Natural killer cell (primary cell): ENCODE measurements around the gene MOV10L1. TPM values are rescaled to one million over a fixed set of nuclear protein-coding genes. Genes with fewer than 3 reads are reported as not detected.

ENCODE experiments used
- ATAC-seq, 3 donors: fragments of 150-1000 bp in 2 of 3; fragments of 200-7000 bp in 1 of 3; cut with Tn5 transposase; 1 replicate in 1 of 3; 2 replicates in 2 of 3; pipeline ENCODE4 v1.10.0; 2021; ENCODE audit warnings: mild to moderate bottlenecking in 2 of 3, moderate library complexity in 2 of 3
- DNase-seq, 2 donors: peaks; one replicate each; pipeline versions ENCODE4 v3.0.0 to v3.0.0-alpha.2; 2013 to 2021; ENCODE audit warnings: mixed read lengths in 1 of 2
- H3K27ac ChIP-seq: one replicate; pipeline ENCODE4 v1.5.1; 2013; ENCODE audit warnings: mild to moderate bottlenecking, low read length
- H3K27me3 ChIP-seq: one replicate; pipeline ENCODE4 v1.6.1; 2013; ENCODE audit warnings: low read length; ENCODE audit not compliant: control insufficient read depth, insufficient read depth
- H3K36me3 ChIP-seq: one replicate; pipeline ENCODE4 v1.6.1; 2013; ENCODE audit warnings: low read length; ENCODE audit not compliant: control insufficient read depth, insufficient read depth
- H3K4me1 ChIP-seq: one replicate; pipeline ENCODE4 v1.6.1; 2013; ENCODE audit warnings: low read length; ENCODE audit not compliant: control insufficient read depth, insufficient read depth
- H3K4me3 ChIP-seq: one replicate; pipeline ENCODE4 v1.5.1; 2013; ENCODE audit warnings: low read length
- H3K9me3 ChIP-seq: one replicate; pipeline ENCODE4 v1.6.1; 2013; ENCODE audit warnings: low read length; ENCODE audit not compliant: control insufficient read depth, insufficient read depth
- H3K27ac Mint-ChIP-seq, 2 donors: one replicate each; pipeline ENCODE4 v1.8.0; 2022; ENCODE audit warnings: mild to moderate bottlenecking in 2 of 2, mixed read lengths in 2 of 2, moderate library complexity in 1 of 2
- H3K27me3 Mint-ChIP-seq, 2 donors: one replicate each; pipeline ENCODE4 v1.8.0; 2022; ENCODE audit warnings: low read depth in 2 of 2, mixed read lengths in 2 of 2
- H3K36me3 Mint-ChIP-seq: one replicate; pipeline ENCODE4 v1.8.0; 2022; ENCODE audit warnings: mixed read lengths
- H3K4me1 Mint-ChIP-seq, 2 donors: one replicate each; pipeline ENCODE4 v1.8.0; 2022; ENCODE audit warnings: mixed read lengths in 2 of 2
- H3K4me3 Mint-ChIP-seq: one replicate; pipeline ENCODE4 v1.8.0; 2022; ENCODE audit warnings: mild to moderate bottlenecking, moderate library complexity, mixed read lengths
- H3K9me3 Mint-ChIP-seq, 2 donors: one replicate each; pipeline ENCODE4 v1.8.0; 2022; ENCODE audit warnings: mixed read lengths in 2 of 2
- WGBS: methylation state at CpG from one replicate; pipeline ENCODE4 v1.1.7; 2013; ENCODE audit warnings: missing lambda C conversion rate; ENCODE audit not compliant: insufficient coverage; 5-methylcytosine and 5-hydroxymethylcytosine counted together
- intact Hi-C: fragments of 100-400 bp; cut with micrococcal nuclease; formaldehyde crosslinking; loops from one replicate; pipeline ENCODE4 v1.14.2; 2022
- total RNA-seq, 4 donors: library from RNA; stranded (reverse); fragments of 120-200 nt in 1 of 4; gene quantifications; one replicate each; pipeline versions ENCODE4 v1.2.3 to v1.2.4, GENCODE V29; 2013 to 2022
- TF ChIP-seq, protein P1 (sequence below): fragments of 200-600 bp; IDR thresholded peaks from one replicate; pipeline ENCODE4 v1.8.0; 2022; ENCODE audit warnings: antibody characterized with exemption

Gene MOV10L1
- total RNA-seq, 3 donors from 2014 or later (not counting 1 experiment from before 2014, with no cell fraction given) = 1.0 to 1.7 TPM; not detected in 1

DNA sequence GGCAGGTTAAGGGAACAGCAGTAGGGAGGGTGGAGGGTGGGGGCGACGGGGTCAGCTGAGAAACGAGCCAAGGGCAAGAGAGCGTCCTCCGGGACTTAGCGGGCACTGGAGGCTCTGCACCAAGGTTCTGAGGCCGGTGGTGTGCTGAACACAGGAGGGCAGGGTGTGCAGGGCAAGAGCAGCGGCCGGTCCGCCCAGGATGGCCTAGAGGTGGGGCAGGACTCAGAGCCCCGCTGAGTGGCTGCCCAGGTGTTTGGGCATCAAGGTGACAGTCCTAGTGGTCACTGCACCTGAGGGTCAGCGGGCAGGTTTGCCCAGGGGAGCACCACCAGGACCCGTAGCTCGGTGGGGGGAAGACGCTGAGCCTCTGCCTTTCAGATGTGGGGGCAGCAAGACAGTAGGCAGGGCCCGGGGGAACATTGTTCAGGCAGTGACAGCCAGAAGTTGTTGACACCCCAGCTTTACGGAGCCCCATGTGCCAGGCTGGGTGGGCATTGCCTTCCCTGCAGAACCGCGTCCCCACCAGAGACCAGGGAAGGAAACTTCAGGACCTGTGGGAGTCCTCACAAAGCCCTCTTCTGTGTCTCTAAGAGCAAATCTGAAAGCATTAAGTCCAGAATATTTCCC, 27.2 kb upstream of the MOV10L1 start:
- H3K4me1 Mint-ChIP-seq = no peaks in the 10 kb centered on the region
- no peak overlapping the region for H3K27ac ChIP-seq
- H3K27ac Mint-ChIP-seq = no peak overlapping the region
- TF ChIP-seq, protein P1, sequence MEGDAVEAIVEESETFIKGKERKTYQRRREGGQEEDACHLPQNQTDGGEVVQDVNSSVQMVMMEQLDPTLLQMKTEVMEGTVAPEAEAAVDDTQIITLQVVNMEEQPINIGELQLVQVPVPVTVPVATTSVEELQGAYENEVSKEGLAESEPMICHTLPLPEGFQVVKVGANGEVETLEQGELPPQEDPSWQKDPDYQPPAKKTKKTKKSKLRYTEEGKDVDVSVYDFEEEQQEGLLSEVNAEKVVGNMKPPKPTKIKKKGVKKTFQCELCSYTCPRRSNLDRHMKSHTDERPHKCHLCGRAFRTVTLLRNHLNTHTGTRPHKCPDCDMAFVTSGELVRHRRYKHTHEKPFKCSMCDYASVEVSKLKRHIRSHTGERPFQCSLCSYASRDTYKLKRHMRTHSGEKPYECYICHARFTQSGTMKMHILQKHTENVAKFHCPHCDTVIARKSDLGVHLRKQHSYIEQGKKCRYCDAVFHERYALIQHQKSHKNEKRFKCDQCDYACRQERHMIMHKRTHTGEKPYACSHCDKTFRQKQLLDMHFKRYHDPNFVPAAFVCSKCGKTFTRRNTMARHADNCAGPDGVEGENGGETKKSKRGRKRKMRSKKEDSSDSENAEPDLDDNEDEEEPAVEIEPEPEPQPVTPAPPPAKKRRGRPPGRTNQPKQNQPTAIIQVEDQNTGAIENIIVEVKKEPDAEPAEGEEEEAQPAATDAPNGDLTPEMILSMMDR = no peak
- ATAC-seq = no peak
- peaks cover 9% of the 10 kb centered on the region for H3K4me1 ChIP-seq
- intact Hi-C loops = no loop called here
- H3K36me3 ChIP-seq = peaks cover 8% of the 10 kb centered on the region
- H3K4me3 ChIP-seq = no peak overlapping the region
- DNase-seq = no peak
- H3K4me3 Mint-ChIP-seq = no peak overlapping the region
- H3K9me3 ChIP-seq = no peaks in the 10 kb centered on the region
- no peaks in the 10 kb centered on the region for H3K36me3 Mint-ChIP-seq
- 92% methylated on average over 19 of the region's 19 CpGs for WGBS
- H3K9me3 Mint-ChIP-seq = no peaks in the 10 kb centered on the region
- peaks cover 2% of the 10 kb centered on the region for H3K27me3 ChIP-seq
- H3K27me3 Mint-ChIP-seq = peaks cover 0 to 2% of the 10 kb centered on the region in 2 donors

DNA sequence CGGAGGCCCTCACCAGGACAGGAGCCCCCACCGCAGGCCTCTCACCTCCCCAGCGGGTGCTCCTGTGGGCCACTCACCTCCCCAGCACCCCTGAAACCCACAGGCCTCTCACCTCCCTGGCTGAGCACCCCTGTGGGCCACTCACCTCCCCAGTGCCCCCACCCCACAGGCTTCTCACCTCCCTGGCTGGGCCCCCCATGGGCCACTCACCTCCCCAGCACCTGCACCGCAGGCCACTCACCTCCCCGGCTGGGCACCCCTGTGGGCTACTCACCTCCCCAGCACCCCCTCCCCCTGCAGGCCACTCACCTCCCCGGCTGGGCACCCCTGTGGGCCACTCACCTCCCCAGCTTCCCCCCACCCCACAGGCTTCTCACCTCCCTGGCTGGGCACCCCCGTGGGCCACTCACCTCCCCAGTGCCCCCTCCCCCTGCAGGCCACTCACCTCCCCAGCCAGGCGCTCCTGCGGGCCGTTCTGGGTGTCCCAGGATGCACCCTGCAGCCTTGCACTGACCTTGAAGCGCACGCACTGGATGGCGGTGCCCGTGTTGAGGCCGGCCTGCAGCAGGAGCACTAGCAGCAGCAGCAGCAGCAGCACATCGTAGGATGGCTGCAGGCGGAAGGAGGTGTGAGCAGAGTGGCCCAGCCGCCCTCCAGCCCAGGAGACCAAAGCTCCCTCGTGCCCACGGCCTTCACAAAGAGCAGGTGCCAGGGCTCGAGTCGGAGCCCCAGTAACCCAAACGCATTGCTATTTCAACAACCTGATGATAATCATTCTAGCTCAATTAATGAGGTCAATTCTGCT, 26.0 kb upstream of the MOV10L1 start:
- no peak overlapping the region for H3K27ac ChIP-seq
- H3K9me3 Mint-ChIP-seq = no peaks in the 10 kb centered on the region
- peaks cover 4% of the 10 kb centered on the region for H3K4me1 ChIP-seq
- no peak overlapping the region for H3K4me3 ChIP-seq
- 90% methylated on average over 23 of the region's 23 CpGs for WGBS
- no peak overlapping the region for H3K27ac Mint-ChIP-seq
- H3K36me3 Mint-ChIP-seq = no peaks in the 10 kb centered on the region
- peaks cover 8% of the 10 kb centered on the region for H3K36me3 ChIP-seq
- H3K27me3 ChIP-seq = no peaks in the 10 kb centered on the region
- H3K4me3 Mint-ChIP-seq = no peak overlapping the region
- DNase-seq (no peak), ATAC-seq (no peak)
- intact Hi-C loops = no loop called here
- no peaks in the 10 kb centered on the region for H3K9me3 ChIP-seq
- no peaks in the 10 kb centered on the region for H3K27me3 Mint-ChIP-seq
- H3K4me1 Mint-ChIP-seq = no peaks in the 10 kb centered on the region
- TF ChIP-seq, protein P1 = no peak

DNA sequence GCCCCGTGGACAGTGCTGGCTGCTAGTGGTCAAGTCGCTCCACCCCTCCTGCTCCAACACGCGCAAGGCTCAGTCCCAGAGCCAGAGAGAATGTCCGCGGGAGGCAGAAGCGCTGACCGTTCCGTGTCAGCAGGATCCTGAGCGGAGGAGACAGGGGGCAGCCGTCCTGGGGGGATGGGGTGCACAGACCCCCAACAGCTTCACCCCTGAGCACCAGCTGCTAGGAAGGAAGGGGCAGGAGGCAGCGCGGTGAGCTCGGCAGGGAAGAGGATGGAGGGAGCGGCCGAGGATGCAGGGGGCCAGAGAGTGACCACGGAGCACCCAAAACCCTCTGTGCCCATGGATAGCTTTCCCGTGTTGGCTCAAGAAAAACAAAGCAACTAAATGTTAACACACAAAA, 25.4 kb upstream of the MOV10L1 start:
- WGBS = 94% methylated on average over 18 of the region's 18 CpGs
- H3K9me3 ChIP-seq = no peaks in the 10 kb centered on the region
- no peaks in the 10 kb centered on the region for H3K4me1 Mint-ChIP-seq
- no peaks in the 10 kb centered on the region for H3K9me3 Mint-ChIP-seq
- no peaks in the 10 kb centered on the region for H3K4me1 ChIP-seq
- peaks cover 8% of the 10 kb centered on the region for H3K36me3 ChIP-seq
- no peak overlapping the region for H3K27ac Mint-ChIP-seq
- no peak overlapping the region for H3K4me3 Mint-ChIP-seq
- H3K36me3 Mint-ChIP-seq = no peaks in the 10 kb centered on the region
- ATAC-seq (no peak), DNase-seq (no peak)
- H3K27me3 Mint-ChIP-seq = no peaks in the 10 kb centered on the region
- H3K27ac ChIP-seq = no peak overlapping the region
- H3K4me3 ChIP-seq = no peak overlapping the region
- intact Hi-C loops = no loop called here
- TF ChIP-seq, protein P1 = no peak
- H3K27me3 ChIP-seq = no peaks in the 10 kb centered on the region
